GM12872 (cell line): ENCODE results near the gene IGF2BP1.

ENCODE experiments used
- CTCF ChIP-seq: IDR thresholded peaks from 3 replicates; pipeline ENCODE4 v1.5.1; 2011; ENCODE audit warnings: low read depth, mild to moderate bottlenecking, low read length, moderate library complexity; ENCODE audit not compliant: insufficient read depth

IGF2BP1 gene

GRCh38 chr17:48997827-48998586 lies 822 bp downstream of the IGF2BP1 start:
- TF ChIP-seq CTCF = no peak

- TF ChIP-seq CTCF = no peak
Measured at GRCh38 chr17:48998587-48999440, 1.6 kb downstream of the IGF2BP1 start.

GRCh38 chr17:49000943-49001342 lies 3.8 kb downstream of the IGF2BP1 start:
- no peak for TF ChIP-seq CTCF

- no peak for TF ChIP-seq CTCF
Measured at GRCh38 chr17:49001671-49002070, 4.5 kb downstream of the IGF2BP1 start.

- no peak for TF ChIP-seq CTCF
Measured at GRCh38 chr17:49002331-49002730, 5.1 kb downstream of the IGF2BP1 start.

GRCh38 chr17:49002766-49003165 lies 5.6 kb downstream of the IGF2BP1 start:
- no peak for TF ChIP-seq CTCF
